Measurements from ENCODE around the gene MRPL19. TPM values are rescaled to one million over a fixed set of nuclear protein-coding genes. Genes with fewer than 3 reads are reported as not detected.

The MRPL19 gene
- total and polyA plus RNA-seq, 10 of the 15 experiments (the other 5 are each of a cell fraction or from before 2014, with no cell fraction given): 13.1 to 99.0 (median 56.6) TPM

DNA sequence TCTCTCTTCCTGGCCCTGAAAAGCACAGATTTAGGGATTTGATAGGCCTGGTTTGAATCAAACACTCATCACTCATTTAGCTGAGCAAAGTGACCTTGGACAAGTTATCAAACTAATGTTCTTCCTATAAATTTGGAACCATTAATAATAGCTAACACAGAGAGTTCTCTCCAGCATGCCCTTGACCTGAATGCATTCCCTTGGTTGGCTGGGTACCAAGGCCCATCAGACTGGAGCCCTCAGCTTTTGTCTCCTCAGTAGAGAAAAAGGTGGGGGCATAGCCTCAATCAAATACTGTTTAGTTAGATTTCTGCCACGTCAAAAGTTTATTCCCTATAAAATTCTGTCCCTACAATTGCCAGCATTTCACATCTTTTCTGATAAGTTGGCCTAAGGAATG is 13.8 kb upstream of the MRPL19 start:
- ChIA-PET POLR2A (no interaction called here), CTCF (interaction anchor here (0.9 to 1.5 kb wide), 2 partner anchors 19 to 22 kb away, joined by 3 read pairs; no protein-coding TSS in a partner anchor), RAD21 (ENCODE audit: unreplicated experiment) (no interaction called here), SMC1A (ENCODE audit: uncharacterized antibody, unreplicated experiment) (no interaction called here)
- no peaks in the 10 kb centered on the region for H4K20me1 ChIP-seq (ENCODE audit: control insufficient read depth, insufficient read depth)
- no peak overlapping the region for H2AFZ ChIP-seq (ENCODE audit: control insufficient read depth, low read depth, low read length)
- no peaks in the 10 kb centered on the region for H3K4me1 ChIP-seq (ENCODE audit: control insufficient read depth, insufficient read depth, low read length)
- no peak for DNase-seq (ENCODE audit: low read depth, low spot score)
- intact Hi-C loops (cut with micrococcal nuclease; ENCODE audit: unreplicated experiment): no loop called here
- TF ChIP-seq MEF2A (IDR thresholded peaks at IDR 0.05; ENCODE audit: insufficient read depth, low read depth, low read length): no peak
- in situ Hi-C loops (cut with MboI): no loop called here
- H3K9ac ChIP-seq (ENCODE audit: control insufficient read depth, insufficient read depth, low read length): no peak overlapping the region
- BruUV-seq (replicated peaks): no TSS peak
- 6% methylated on average over 1 of the region's 1 CpG for WGBS (ENCODE audit: insufficient coverage, insufficient replicate concordance, low lambda C conversion rate, missing lambda C conversion rate)
- no peak for FAIRE-seq
- H3K9me3 ChIP-seq (replicated peaks; ENCODE audit: control insufficient read depth, insufficient read depth, low read length): no peaks in the 10 kb centered on the region
- no peak overlapping the region for H3K4me3 ChIP-seq
- ATAC-seq: no peak
- H3K4me2 ChIP-seq (ENCODE audit: control insufficient read depth, insufficient read depth): no peak overlapping the region
- H3K27ac ChIP-seq (ENCODE audit: control insufficient read depth, insufficient read depth): no peak overlapping the region
- H3K79me2 ChIP-seq (ENCODE audit: control insufficient read depth, insufficient read depth, low read length): no peaks in the 10 kb centered on the region
- no peaks in the 10 kb centered on the region for H3K36me3 ChIP-seq (ENCODE audit: control insufficient read depth in 2 of 2, insufficient read depth in 2 of 2, low read length in 1 of 2)
- peaks cover 0 to 2% of the 10 kb centered on the region in 2 experiments; a peak in 1 of 4 replicates for H3K27me3 ChIP-seq (replicated peaks in 1 of 2; ENCODE audit: control insufficient read depth in 2 of 2, insufficient read depth in 2 of 2, low read length in 1 of 2)

DNA sequence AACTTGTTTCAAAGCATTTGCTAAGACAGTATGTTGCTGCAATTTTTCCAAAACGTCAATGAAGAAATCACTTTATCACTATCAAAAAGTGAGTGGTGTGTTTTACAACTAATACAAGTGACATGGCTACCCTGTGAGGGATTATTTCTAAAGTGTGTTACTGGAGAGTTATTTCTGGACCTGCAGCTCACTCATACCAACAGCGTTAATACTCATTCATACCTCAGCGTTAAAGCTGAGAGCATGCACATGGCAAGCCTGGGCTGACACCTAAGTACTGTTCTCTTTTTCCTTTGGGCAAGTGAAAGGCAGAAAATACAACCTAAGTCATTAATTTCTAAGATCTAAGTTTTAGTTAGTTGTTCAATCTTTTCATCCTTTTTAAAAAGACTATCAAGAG is 13.0 kb upstream of the MRPL19 start:
- ChIA-PET RAD21 (ENCODE audit: unreplicated experiment) (no interaction called here), POLR2A (no interaction called here), CTCF (interaction anchor here (0.6 to 1.5 kb wide), 2 partner anchors 20 to 570 kb away, joined by 3 to 5 read pairs; no protein-coding TSS in a partner anchor), SMC1A (ENCODE audit: uncharacterized antibody, unreplicated experiment) (no interaction called here)
- FAIRE-seq (no peak), DNase-seq (ENCODE audit: low read depth, low spot score) (no peak), ATAC-seq (no peak)
- Histone ChIP-seq H2AFZ (ENCODE audit: control insufficient read depth, low read depth, low read length) (no peak overlapping the region), H3K4me1 (ENCODE audit: control insufficient read depth, insufficient read depth, low read length) (no peaks in the 10 kb centered on the region), H3K4me2 (ENCODE audit: control insufficient read depth, insufficient read depth) (no peak overlapping the region), H3K9me3 (replicated peaks; ENCODE audit: control insufficient read depth, insufficient read depth, low read length) (no peaks in the 10 kb centered on the region), H4K20me1 (ENCODE audit: control insufficient read depth, insufficient read depth) (no peaks in the 10 kb centered on the region), H3K36me3 (ENCODE audit: control insufficient read depth in 2 of 2, insufficient read depth in 2 of 2, low read length in 1 of 2) (no peaks in the 10 kb centered on the region), H3K27me3 (replicated peaks in 1 of 2; ENCODE audit: control insufficient read depth in 2 of 2, insufficient read depth in 2 of 2, low read length in 1 of 2) (peaks cover 0 to 2% of the 10 kb centered on the region in 2 experiments; a peak in 1 of 4 replicates), H3K79me2 (ENCODE audit: control insufficient read depth, insufficient read depth, low read length) (no peaks in the 10 kb centered on the region), H3K9ac (ENCODE audit: control insufficient read depth, insufficient read depth, low read length) (no peak overlapping the region), H3K27ac (ENCODE audit: control insufficient read depth, insufficient read depth) (no peak overlapping the region), H3K4me3 (no peak overlapping the region)
- 1% methylated on average over 3 of the region's 3 CpGs for WGBS (ENCODE audit: insufficient coverage, insufficient replicate concordance, low lambda C conversion rate, missing lambda C conversion rate)
- no peak for TF ChIP-seq BMI1 (IDR thresholded peaks at IDR 0.05; ENCODE audit: borderline replicate concordance)
- no peak for TF ChIP-seq MTA3 (IDR thresholded peaks at IDR 0.05; ENCODE audit: borderline replicate concordance, low read length)
- no TSS peak for BruUV-seq (replicated peaks)
- in situ Hi-C loops (cut with MboI) (no loop called here), intact Hi-C loops (cut with micrococcal nuclease; ENCODE audit: unreplicated experiment) (no loop called here)
